OCI-LY3 (cell line): ENCODE data around the gene TTLL1.
A peak's percentile ranks its signal among the peaks of the same experiment; 100 is the strongest.

Experiments used
- H2AFZ ChIP-seq: fragments of 200-600, 300-600 bp; shearing (Covaris generic); 2 replicates; pipeline ENCODE4 v1.6.0; 2014; ENCODE audit warnings: antibody characterized with exemption, low read depth, low read length
- H3K27ac ChIP-seq: fragments of 200-600, 300-600 bp; sonication (generic); 2 replicates; pipeline ENCODE4 v1.5.1; 2014; ENCODE audit warnings: mild to moderate bottlenecking, low read length, moderate library complexity, mixed read lengths
- H3K27me3 ChIP-seq: fragments of 200-600, 300-600 bp; sonication (generic); 2 replicates; pipeline ENCODE4 v1.6.1; 2014; ENCODE audit warnings: low read depth, low read length, mixed read lengths
- H3K36me3 ChIP-seq: fragments of 200-600, 300-600 bp; sonication (generic); replicated peaks from 2 replicates; pipeline ENCODE3; 2014; ENCODE audit warnings: low read depth, low read length, mixed read lengths
- H3K4me1 ChIP-seq: fragments of 300-600, 200-600 bp; sonication (generic); 2 replicates; pipeline ENCODE4 v1.6.1; 2014; ENCODE audit warnings: low read length, mixed read lengths
- H3K4me2 ChIP-seq: fragments of 200-600, 300-600 bp; sonication (generic); 2 replicates; pipeline ENCODE4 v1.6.1; 2014; ENCODE audit warnings: low read length, mixed read lengths
- H3K4me3 ChIP-seq: fragments of 300-600, 200-600 bp; sonication (generic); 2 replicates; pipeline ENCODE4 v1.5.1; 2014; ENCODE audit warnings: antibody characterized with exemption, mild to moderate bottlenecking, low read length, moderate library complexity
- H3K79me2 ChIP-seq: fragments of 300-600, 200-600 bp; shearing (Covaris generic); 2 replicates; pipeline ENCODE4 v1.6.1; 2014; ENCODE audit warnings: mild to moderate bottlenecking, low read length, mixed read lengths
- H3K9ac ChIP-seq: fragments of 300-600, 200-600 bp; shearing (Covaris generic); 2 replicates; pipeline ENCODE4 v1.6.0; 2014; ENCODE audit warnings: mild to moderate bottlenecking, low read length, moderate library complexity
- H3K9me3 ChIP-seq: fragments of 200-600, 300-600 bp; shearing (Covaris generic); 2 replicates; pipeline ENCODE4 v1.6.1; 2014; ENCODE audit warnings: low read length, mixed read lengths; ENCODE audit not compliant: insufficient read depth
- H4K20me1 ChIP-seq: fragments of 200-600, 300-600 bp; sonication (generic); 2 replicates; pipeline ENCODE4 v1.6.1; 2016; ENCODE audit warnings: low read length, mixed read lengths; ENCODE audit not compliant: insufficient read depth
- CTCF ChIP-seq: fragments of 200-600, 300-600 bp; sonication (generic); IDR thresholded peaks from 2 replicates; pipeline ENCODE4 v1.5.1; 2014; ENCODE audit warnings: antibody characterized with exemption, low read length, low read depth
- EZH2phosphoT487 ChIP-seq: fragments of 200-600 bp; shearing (Covaris generic); IDR thresholded peaks from 2 replicates; pipeline ENCODE4 v1.6.1; 2018; ENCODE audit warnings: antibody characterized with exemption, mixed run types, low read depth

Gene TTLL1

GRCh38 chr22:43001271-43002201 is 87.7 kb downstream of the TTLL1 start:
- H3K36me3 ChIP-seq, result no peaks in the 10 kb centered on the region
- H3K9me3 ChIP-seq, result no peaks in the 10 kb centered on the region
- H3K4me1 ChIP-seq, result peaks cover 45% of the 10 kb centered on the region
- peak overlapping the region; percentile 58 for H3K27ac ChIP-seq
- H2AFZ ChIP-seq, result no peak overlapping the region
- H3K4me3 ChIP-seq, result peak overlapping the region; percentile 51
- TF ChIP-seq CTCF, result no peak
- TF ChIP-seq EZH2phosphoT487, result no peak
- H3K79me2 ChIP-seq, result peaks cover 97% of the 10 kb centered on the region
- H4K20me1 ChIP-seq, result peaks cover 68% of the 10 kb centered on the region
- H3K9ac ChIP-seq, result no peak overlapping the region
- H3K27me3 ChIP-seq, result no peaks in the 10 kb centered on the region
- peak overlapping the region; percentile 67 for H3K4me2 ChIP-seq

GRCh38 chr22:43000441-43001175 is 88.6 kb downstream of the TTLL1 start:
- H3K27ac ChIP-seq, result peak overlapping the region; percentile 58
- H4K20me1 ChIP-seq, result peaks cover 60% of the 10 kb centered on the region
- peaks cover 94% of the 10 kb centered on the region for H3K79me2 ChIP-seq
- no peaks in the 10 kb centered on the region for H3K36me3 ChIP-seq
- H3K4me2 ChIP-seq, result peak overlapping the region; percentile 67
- H3K4me1 ChIP-seq, result peaks cover 46% of the 10 kb centered on the region
- H3K4me3 ChIP-seq, result peak overlapping the region; percentile 51
- H2AFZ ChIP-seq, result no peak overlapping the region
- TF ChIP-seq EZH2phosphoT487, result no peak
- no peak for TF ChIP-seq CTCF
- H3K27me3 ChIP-seq, result no peaks in the 10 kb centered on the region
- H3K9ac ChIP-seq, result peak overlapping the region; percentile 13; the same call in 1 of the 2 replicates
- H3K9me3 ChIP-seq, result no peaks in the 10 kb centered on the region

- Histone ChIP-seq H3K27me3 (no peaks in the 10 kb centered on the region), H3K4me3 (no peak overlapping the region), H4K20me1 (peaks cover 66% of the 10 kb centered on the region), H3K36me3 (peaks cover under 1% of the 10 kb centered on the region), H3K4me2 (peak overlapping the region; percentile 23; the same call in 1 of the 2 replicates), H3K27ac (no peak overlapping the region), H3K4me1 (peaks cover 52% of the 10 kb centered on the region), H3K79me2 (peaks cover 91% of the 10 kb centered on the region), H2AFZ (no peak overlapping the region), H3K9ac (no peak overlapping the region), H3K9me3 (no peaks in the 10 kb centered on the region)
- TF ChIP-seq CTCF, result no peak
- no peak for TF ChIP-seq EZH2phosphoT487
These were observed 91.6 kb downstream of the TTLL1 start for GRCh38 chr22:42997582-42998090.
